ENCODE data around the gene STAB2. TPM values are rescaled to one million over a fixed set of nuclear protein-coding genes. Genes with fewer than 3 reads are reported as not detected.

STAB2 gene, protein sequence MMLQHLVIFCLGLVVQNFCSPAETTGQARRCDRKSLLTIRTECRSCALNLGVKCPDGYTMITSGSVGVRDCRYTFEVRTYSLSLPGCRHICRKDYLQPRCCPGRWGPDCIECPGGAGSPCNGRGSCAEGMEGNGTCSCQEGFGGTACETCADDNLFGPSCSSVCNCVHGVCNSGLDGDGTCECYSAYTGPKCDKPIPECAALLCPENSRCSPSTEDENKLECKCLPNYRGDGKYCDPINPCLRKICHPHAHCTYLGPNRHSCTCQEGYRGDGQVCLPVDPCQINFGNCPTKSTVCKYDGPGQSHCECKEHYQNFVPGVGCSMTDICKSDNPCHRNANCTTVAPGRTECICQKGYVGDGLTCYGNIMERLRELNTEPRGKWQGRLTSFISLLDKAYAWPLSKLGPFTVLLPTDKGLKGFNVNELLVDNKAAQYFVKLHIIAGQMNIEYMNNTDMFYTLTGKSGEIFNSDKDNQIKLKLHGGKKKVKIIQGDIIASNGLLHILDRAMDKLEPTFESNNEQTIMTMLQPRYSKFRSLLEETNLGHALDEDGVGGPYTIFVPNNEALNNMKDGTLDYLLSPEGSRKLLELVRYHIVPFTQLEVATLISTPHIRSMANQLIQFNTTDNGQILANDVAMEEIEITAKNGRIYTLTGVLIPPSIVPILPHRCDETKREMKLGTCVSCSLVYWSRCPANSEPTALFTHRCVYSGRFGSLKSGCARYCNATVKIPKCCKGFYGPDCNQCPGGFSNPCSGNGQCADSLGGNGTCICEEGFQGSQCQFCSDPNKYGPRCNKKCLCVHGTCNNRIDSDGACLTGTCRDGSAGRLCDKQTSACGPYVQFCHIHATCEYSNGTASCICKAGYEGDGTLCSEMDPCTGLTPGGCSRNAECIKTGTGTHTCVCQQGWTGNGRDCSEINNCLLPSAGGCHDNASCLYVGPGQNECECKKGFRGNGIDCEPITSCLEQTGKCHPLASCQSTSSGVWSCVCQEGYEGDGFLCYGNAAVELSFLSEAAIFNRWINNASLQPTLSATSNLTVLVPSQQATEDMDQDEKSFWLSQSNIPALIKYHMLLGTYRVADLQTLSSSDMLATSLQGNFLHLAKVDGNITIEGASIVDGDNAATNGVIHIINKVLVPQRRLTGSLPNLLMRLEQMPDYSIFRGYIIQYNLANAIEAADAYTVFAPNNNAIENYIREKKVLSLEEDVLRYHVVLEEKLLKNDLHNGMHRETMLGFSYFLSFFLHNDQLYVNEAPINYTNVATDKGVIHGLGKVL (N-terminal part only)
- not detected in 5 replicates for total RNA-seq (2022; extraction: Qiagen RNA extraction; ENCODE audit: low read depth)

DNA sequence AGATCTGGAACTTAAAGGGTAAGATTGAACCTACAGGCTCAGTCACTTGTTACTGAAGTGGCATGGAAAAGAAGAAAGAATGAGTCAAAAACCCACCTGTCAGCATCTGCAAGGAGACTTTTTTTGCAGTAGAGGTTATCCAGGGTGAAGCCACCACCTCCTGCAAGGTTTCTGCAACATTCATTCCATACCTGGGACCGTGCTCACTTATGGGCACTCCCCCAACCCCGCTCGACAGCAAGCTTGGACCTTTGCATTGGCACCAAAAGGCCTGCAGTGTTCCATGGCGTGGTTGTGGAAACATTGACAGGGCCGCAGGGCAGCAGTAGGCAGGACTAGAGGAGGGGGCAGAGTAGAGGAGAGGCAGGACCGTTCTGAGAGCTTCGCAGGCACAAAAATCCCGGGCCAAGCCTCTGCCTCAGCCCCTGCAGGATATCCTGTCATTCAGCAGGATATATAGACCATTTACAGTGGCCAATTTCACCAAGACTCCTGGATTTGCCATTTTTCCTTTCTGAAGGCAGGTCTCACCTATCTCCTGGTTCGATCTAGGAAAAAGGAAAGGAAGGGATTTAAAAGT is at the start of gene STAB2:
TSS of gene STAB2 (plus strand) at position 483 of the 580 bp plus-strand sequence. CDS start 204 bp downstream, outside the sequence.

Other genes with a start within 250 kb of the STAB2 start
- gene C12orf42, start 91.3 kb upstream of the STAB2 start, total RNA-seq (2022; extraction: Qiagen RNA extraction; ENCODE audit: low read depth), result 0.12 TPM in 1 of 5 replicates, not detected in the others

Data from A549 treated with RU486 at 1 μM for 4 hours (cell line).